Stomach (tissue), 9 donors: ENCODE data around the gene P2RX1. TPM values are rescaled to one million over a fixed set of nuclear protein-coding genes. Genes with fewer than 3 reads are reported as not detected.

ENCODE experiments used
- DNase-seq, 2 donors: peaks; one replicate each; pipeline versions ENCODE4 v3.0.0 to v3.0.0-alpha.2; 2013 to 2019
- H3K27ac ChIP-seq, 5 donors: fragments of 200-600 bp in 4 of 5; sonication (generic) in 4 of 5; one replicate each; pipeline ENCODE4 v1.5.1; 2013 to 2019; ENCODE audit warnings: mild to moderate bottlenecking in 1 of 5, moderate library complexity in 1 of 5
- H3K27me3 ChIP-seq, 3 donors: fragments of 200-600 bp; sonication (generic); one replicate each; pipeline ENCODE4 v1.5.1; 2017 to 2019; ENCODE audit warnings: mixed run types in 1 of 3
- H3K36me3 ChIP-seq, 4 donors: fragments of 200-600 bp; sonication (generic); 1 replicate in 3 of 4; 2 replicates in 1 of 4; pipeline ENCODE4 v1.5.1; 2016 to 2019
- H3K4me1 ChIP-seq, 4 donors: fragments of 200-600 bp; sonication (generic); one replicate each; pipeline ENCODE4 v1.5.1; 2016 to 2019
- H3K4me3 ChIP-seq, 4 donors: fragments of 200-600 bp; sonication (generic) in 3 of 4; one replicate each; pipeline ENCODE4 v1.5.1; 2016 to 2019; ENCODE audit warnings: mild to moderate bottlenecking in 1 of 4
- H3K9me3 ChIP-seq, 4 donors: fragments of 200-600 bp; sonication (generic); one replicate each; pipeline ENCODE4 v1.5.1; 2016 to 2019
- CTCF ChIP-seq, 7 experiments: fragments of 450-650 bp in 4 of 7; fragments of 200-600 bp in 3 of 7; sonication (generic) in 3 of 7; IDR thresholded peaks; one replicate each; pipeline ENCODE4 v1.5.1; 2016 to 2019; ENCODE audit warnings: antibody characterized with exemption in 7 of 7, control low read depth in 2 of 7, mild to moderate bottlenecking in 1 of 7
- EP300 ChIP-seq: sonication (generic); formaldehyde crosslinking; IDR thresholded peaks from one replicate; pipeline ENCODE4 v1.6.1; 2017; ENCODE audit warnings: antibody characterized with exemption
- POLR2A ChIP-seq, 4 donors: fragments of 450-650 bp; IDR thresholded peaks; one replicate each; pipeline ENCODE4 v1.6.1; 2016; ENCODE audit warnings: antibody characterized with exemption in 4 of 4, control low read depth in 2 of 4, mild to moderate bottlenecking in 1 of 4, moderate library complexity in 1 of 4
- POLR2AphosphoS5 ChIP-seq, 3 donors: sonication (generic); formaldehyde crosslinking; IDR thresholded peaks; one replicate each; pipeline ENCODE4 v1.6.1; 2016; ENCODE audit warnings: antibody characterized with exemption in 3 of 3
- WGBS, 5 donors: extraction: QIAGEN DNeasy Blood & Tissue Kit in 3 of 5; methylation state at CpG; one replicate each; pipeline versions ENCODE4 v1.1.5 to v1.1.7; 2013 to 2018; 5-methylcytosine and 5-hydroxymethylcytosine counted together
- intact Hi-C: fragments of 100-400 bp; cut with DNase I; formaldehyde crosslinking; loops from one replicate; pipeline ENCODE4 v1.15.1; 2023; ENCODE audit warnings: low total_unique reads
- polyA plus RNA-seq, 3 donors: library from polyadenylated mRNA; stranded (reverse); fragments of 200-250 nt; gene quantifications; one replicate each; pipeline ENCODE4 v1.2.3, GENCODE V29; 2013
- total RNA-seq, 5 donors: library from RNA; depleted of rRNA; stranded (reverse); fragments of >200 nt; gene quantifications; one replicate each; pipeline versions ENCODE4 v1.1.0 to v1.2.3, GENCODE V29; 2014 to 2016
- donor health status: healthy with polysubstance abuse.
- donor health status: Bipolar disorder and iron deficiency.
- donor health status: healthy.

P2RX1 gene
- total and polyA plus RNA-seq, 8 donors, result 0.75 to 13.4 (median 3.0) TPM

GRCh38 chr17:3896968-3897235 lies 19.4 kb downstream of the P2RX1 start:
- Histone ChIP-seq H3K4me3 (no peak overlapping the region), H3K9me3 (no peaks in the 10 kb centered on the region), H3K27me3 (no peaks in the 10 kb centered on the region), H3K4me1 (peaks cover 31 to 39% (median 38%) of the 10 kb centered on the region in 4 donors), H3K27ac (no peak overlapping the region), H3K36me3 (no peaks in the 10 kb centered on the region)
- intact Hi-C loops, result no loop called here
- DNase-seq, result no peak
- WGBS, 5 donors, result 84 to 95% (median 87%) methylated on average over 6 of the region's 6 CpGs
- TF ChIP-seq EP300 (no peak), POLR2A (IDR thresholded peaks at IDR 0.05) (no peak), POLR2AphosphoS5 (IDR thresholded peaks at IDR 0.05) (no peak), CTCF (IDR thresholded peaks at IDR 0.05) (no peak)

GRCh38 chr17:3896108-3896967 lies 19.9 kb downstream of the P2RX1 start:
- H3K4me3 ChIP-seq, result no peak overlapping the region
- H3K9me3 ChIP-seq, result no peaks in the 10 kb centered on the region
- H3K4me1 ChIP-seq, result peaks cover 37 to 44% (median 43%) of the 10 kb centered on the region in 4 donors
- TF ChIP-seq POLR2A (IDR thresholded peaks at IDR 0.05), result no peak
- TF ChIP-seq EP300, result no peak
- TF ChIP-seq POLR2AphosphoS5 (IDR thresholded peaks at IDR 0.05), result no peak
- TF ChIP-seq CTCF (IDR thresholded peaks at IDR 0.05), result no peak
- WGBS, 5 donors, result 55 to 61% (median 58%) methylated on average over 14 to 15 of the region's 15 CpGs
- H3K27ac ChIP-seq, result peak overlapping the region in 3 of 5 donors; percentile 86 to 88 (median 87)
- H3K36me3 ChIP-seq, result no peaks in the 10 kb centered on the region
- no peak for DNase-seq
- H3K27me3 ChIP-seq, result no peaks in the 10 kb centered on the region
- intact Hi-C loops, result no loop called here

- no peak for TF ChIP-seq POLR2A (IDR thresholded peaks at IDR 0.05)
- no peak for TF ChIP-seq POLR2AphosphoS5 (IDR thresholded peaks at IDR 0.05)
- TF ChIP-seq CTCF (IDR thresholded peaks at IDR 0.05), result no peak
- TF ChIP-seq EP300, result no peak
- intact Hi-C loops, result no loop called here
- no peaks in the 10 kb centered on the region for H3K9me3 ChIP-seq
- H3K4me3 ChIP-seq, result no peak overlapping the region
- no peak for DNase-seq
- H3K27ac ChIP-seq, result peak overlapping the region; percentile 69 to 88 (median 87)
- peaks cover 46 to 54% (median 53%) of the 10 kb centered on the region in 4 donors for H3K4me1 ChIP-seq
- H3K27me3 ChIP-seq, result no peaks in the 10 kb centered on the region
- no peaks in the 10 kb centered on the region for H3K36me3 ChIP-seq
- 79 to 96% (median 94%) methylated on average over 3 of the region's 3 CpGs for WGBS, 5 donors
Observed at GRCh38 chr17:3895354-3895753, 20.9 kb downstream of the P2RX1 start.

GRCh38 chr17:3894911-3895343 lies 21.3 kb downstream of the P2RX1 start:
- 16 to 33% (median 24%) methylated on average over 2 of the region's 2 CpGs for WGBS, 5 donors
- intact Hi-C loops, result no loop called here
- Histone ChIP-seq H3K9me3 (no peaks in the 10 kb centered on the region), H3K27me3 (no peaks in the 10 kb centered on the region), H3K27ac (peak overlapping the region; percentile 69 to 88 (median 87)), H3K4me3 (no peak overlapping the region), H3K4me1 (peaks cover 50 to 58% (median 57%) of the 10 kb centered on the region in 4 donors), H3K36me3 (no peaks in the 10 kb centered on the region)
- peak; percentile 68 to 80 for DNase-seq
- TF ChIP-seq CTCF (IDR thresholded peaks at IDR 0.05), result no peak
- no peak for TF ChIP-seq POLR2A (IDR thresholded peaks at IDR 0.05)
- no peak for TF ChIP-seq EP300
- peak; percentile 29 to 72 (median 69) for TF ChIP-seq POLR2AphosphoS5 (IDR thresholded peaks at IDR 0.05)
